Caki2 (cell line): Measurements from ENCODE around the gene HLA-DOA. TPM values are rescaled to one million over a fixed set of nuclear protein-coding genes. Genes with fewer than 3 reads are reported as not detected.

ENCODE experiments used
- total RNA-seq: library from RNA; depleted of rRNA; stranded (reverse); fragments of >200 nt; shearing (Covaris generic); gene quantifications from 2 replicates; pipeline ENCODE4 v1.2.3, GENCODE V29; 2014; ENCODE audit warnings: low replicate concordance; rRNA removed

HLA-DOA gene
- total RNA-seq, 1 experiment from 2014 or later: not detected

Other genes starting within 250 kb of the HLA-DOA start
- not detected in 2 replicates for gene HLA-DQB2, start 246.1 kb downstream of the HLA-DOA start, total RNA-seq
- gene HLA-DOB, start 192.6 kb downstream of the HLA-DOA start, total RNA-seq: not detected in 2 replicates
- gene TAP2, start 170.9 kb downstream of the HLA-DOA start, total RNA-seq: 8.9 and 26.7 TPM in 2 replicates
- 267 and 291 TPM in 2 replicates for gene PSMB8, start 165.5 kb downstream of the HLA-DOA start, total RNA-seq
- gene TAP1, start 155.9 kb downstream of the HLA-DOA start, total RNA-seq: 63.3 and 65.5 TPM in 2 replicates
- gene PSMB9, start 155.4 kb downstream of the HLA-DOA start, total RNA-seq: 80.2 and 123 TPM in 2 replicates
- gene HLA-DMB, start 68.6 kb downstream of the HLA-DOA start, total RNA-seq: 0.35 and 13.2 TPM in 2 replicates
- 7.4 and 16.7 TPM in 2 replicates for gene HLA-DMA, start 56.5 kb downstream of the HLA-DOA start, total RNA-seq
- 43.7 and 62.6 TPM in 2 replicates for gene BRD2, start 41.0 kb downstream of the HLA-DOA start, total RNA-seq
- gene HLA-DPA1, start 64.1 kb upstream of the HLA-DOA start, total RNA-seq: not detected in 2 replicates
- gene HLA-DPB1, start 66.4 kb upstream of the HLA-DOA start, total RNA-seq: not detected in 2 replicates
- gene COL11A2, start 182.9 kb upstream of the HLA-DOA start, total RNA-seq: 0.20 and 1.4 TPM in 2 replicates
- gene RXRB, start 191.1 kb upstream of the HLA-DOA start, total RNA-seq: 25.1 and 30.0 TPM in 2 replicates
- 232 and 245 TPM in 2 replicates for gene SLC39A7, start 191.3 kb upstream of the HLA-DOA start, total RNA-seq
- gene HSD17B8, start 195.1 kb upstream of the HLA-DOA start, total RNA-seq: 41.2 and 79.7 TPM in 2 replicates
- gene RING1, start 198.9 kb upstream of the HLA-DOA start, total RNA-seq: 51.4 and 56.9 TPM in 2 replicates